Frontal cortex (tissue), 4 donors: ENCODE measurements around the gene SORCS3. TPM values are rescaled to one million over a fixed set of nuclear protein-coding genes. Genes with fewer than 3 reads are reported as not detected.
A peak's percentile ranks its signal among the peaks of the same experiment; 100 is the strongest.

Source experiments
- DNase-seq, 2 donors: peaks; one replicate each; pipeline ENCODE4 v3.0.0; 2012; ENCODE audit warnings: low spot score in 2 of 2
- FAIRE-seq: peaks from 2 replicates; lab custom pipeline; 2012; peaks lifted over from hg19 to GRCh38; lab: Jason Lieb, UNC
- total RNA-seq: library from RNA; depleted of rRNA; stranded (reverse); fragments of >200 nt; gene quantifications from one replicate; pipeline ENCODE4 v1.2.3, GENCODE V29; 2014
- donor health status: control.
- donor health status: control.
- donor health status: control.

SORCS3 gene
- total RNA-seq, 1 donor from 2014 or later: 11.4 TPM

DNA sequence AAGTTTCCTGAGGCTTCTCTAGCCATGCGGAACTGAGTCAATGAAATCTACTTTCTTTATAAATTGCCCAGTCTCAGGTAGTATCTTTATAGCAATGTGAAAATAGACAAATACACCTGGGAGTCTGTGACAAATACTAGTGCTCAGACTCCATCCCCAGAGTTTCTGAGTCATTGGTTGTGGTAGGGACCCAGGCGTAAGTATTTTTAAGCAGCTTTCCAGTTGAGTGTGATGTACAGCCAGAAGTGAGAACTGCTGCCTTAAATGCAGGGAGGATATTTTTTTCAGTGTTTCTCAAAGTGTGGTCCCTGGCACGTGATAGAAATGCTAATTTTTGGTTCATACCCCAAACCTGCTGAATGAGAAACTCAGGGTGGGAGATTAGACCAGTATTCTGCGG, 121.7 kb downstream of the SORCS3 start:
- FAIRE-seq (no peak), DNase-seq (no peak)

DNA sequence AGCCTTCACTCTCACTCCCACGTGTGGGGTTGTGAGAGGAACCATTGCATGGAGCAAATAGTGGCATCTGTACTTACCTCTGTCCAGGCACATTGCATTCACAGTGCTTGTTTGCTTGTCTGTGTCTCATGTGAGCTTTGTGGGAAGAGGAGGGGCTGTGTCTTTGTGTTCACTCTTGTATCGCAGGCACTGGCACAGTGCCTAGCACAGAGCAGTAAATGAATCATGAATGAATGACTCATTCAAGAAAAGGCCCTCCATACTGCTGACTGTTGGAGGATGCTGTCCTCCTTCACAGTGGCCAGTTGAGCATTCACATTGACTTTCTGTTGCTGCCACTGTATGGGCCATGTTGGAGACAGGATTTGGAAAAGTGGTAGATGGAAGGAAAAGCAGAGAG, 125.3 kb downstream of the SORCS3 start:
- FAIRE-seq (no peak), DNase-seq (peak in 1 of 2 donors; percentile 18)

DNA sequence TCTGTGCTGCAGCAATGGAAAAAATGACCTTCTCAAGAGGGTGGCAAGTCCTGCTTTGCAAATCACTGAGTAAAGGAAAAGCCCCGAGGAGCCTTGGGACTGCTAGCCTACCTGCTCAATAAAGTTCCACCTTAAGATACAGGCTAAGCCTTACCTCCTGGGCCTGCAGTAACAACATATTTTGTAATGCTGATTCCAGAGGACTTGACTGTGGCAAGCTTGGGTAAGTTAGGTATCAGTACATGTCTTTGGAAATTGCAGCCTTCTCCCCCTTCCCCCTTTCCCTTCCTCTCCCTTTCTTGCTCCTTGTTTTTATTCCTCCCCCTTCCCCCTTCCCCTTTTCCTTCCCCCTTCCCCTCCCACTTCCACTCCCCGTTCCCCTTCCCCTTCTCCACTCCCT, 126.2 kb downstream of the SORCS3 start:
- FAIRE-seq (no peak), DNase-seq (no peak)

DNA sequence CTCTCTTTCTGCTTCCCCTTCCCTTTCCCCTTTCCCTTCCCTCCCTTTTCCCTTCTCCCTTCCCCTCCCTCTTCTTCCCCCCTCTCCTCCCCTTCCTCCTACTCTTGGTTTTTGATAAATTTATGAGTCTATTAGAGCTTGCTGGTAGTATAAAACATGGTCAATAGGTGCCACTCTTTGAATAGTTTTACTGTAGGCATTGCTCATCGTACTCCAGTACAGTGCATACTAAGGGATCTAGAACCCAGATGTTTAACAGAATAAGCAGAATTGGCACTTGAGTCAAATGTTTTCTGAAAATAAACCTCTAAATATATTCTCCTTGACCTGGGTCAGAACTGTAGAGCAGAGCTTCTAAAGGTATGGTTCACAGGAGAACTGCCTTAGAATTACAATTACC, 126.7 kb downstream of the SORCS3 start:
- FAIRE-seq (no peak), DNase-seq (no peak)

DNA sequence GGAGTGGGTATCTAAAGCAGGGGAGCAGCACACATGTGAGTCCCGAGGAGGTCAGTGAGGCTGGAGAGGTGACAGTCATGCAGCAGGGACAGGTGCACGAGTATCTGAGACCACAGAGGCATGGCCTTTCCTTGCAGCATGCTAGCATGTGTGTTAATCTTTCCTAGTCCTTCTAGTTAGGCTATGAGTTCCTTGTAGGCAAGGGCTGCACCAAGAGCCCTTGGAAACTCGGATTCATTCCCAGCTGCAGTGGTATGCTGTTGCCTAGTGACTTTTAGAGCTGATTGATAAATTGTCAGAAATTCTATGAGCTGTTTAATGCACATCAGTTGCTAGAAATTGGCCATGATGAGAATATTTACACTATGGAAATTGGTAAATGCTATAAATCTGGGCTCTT, 132.0 kb downstream of the SORCS3 start:
- DNase-seq: no peak
- no peak for FAIRE-seq

DNA sequence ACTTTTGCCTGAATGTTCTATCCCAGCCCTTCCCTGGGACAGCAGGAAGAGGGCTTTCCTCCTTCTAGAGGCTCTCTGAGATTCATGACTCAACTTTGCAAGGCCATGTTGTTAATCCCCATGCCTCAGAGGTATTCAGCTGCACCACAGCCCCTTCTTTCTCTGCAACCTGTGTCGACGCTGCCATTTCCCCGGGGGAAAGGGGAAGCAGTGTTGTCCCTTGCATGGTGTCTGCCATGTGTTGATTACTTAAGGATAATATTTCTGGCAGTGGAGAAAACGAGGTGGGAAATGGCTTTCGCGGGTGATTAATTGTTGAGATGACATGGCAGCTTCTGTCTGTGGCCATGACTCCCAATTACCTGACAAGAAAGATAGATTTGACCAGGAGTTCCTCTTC, 133.1 kb downstream of the SORCS3 start:
- FAIRE-seq (no peak), DNase-seq (no peak)

DNA sequence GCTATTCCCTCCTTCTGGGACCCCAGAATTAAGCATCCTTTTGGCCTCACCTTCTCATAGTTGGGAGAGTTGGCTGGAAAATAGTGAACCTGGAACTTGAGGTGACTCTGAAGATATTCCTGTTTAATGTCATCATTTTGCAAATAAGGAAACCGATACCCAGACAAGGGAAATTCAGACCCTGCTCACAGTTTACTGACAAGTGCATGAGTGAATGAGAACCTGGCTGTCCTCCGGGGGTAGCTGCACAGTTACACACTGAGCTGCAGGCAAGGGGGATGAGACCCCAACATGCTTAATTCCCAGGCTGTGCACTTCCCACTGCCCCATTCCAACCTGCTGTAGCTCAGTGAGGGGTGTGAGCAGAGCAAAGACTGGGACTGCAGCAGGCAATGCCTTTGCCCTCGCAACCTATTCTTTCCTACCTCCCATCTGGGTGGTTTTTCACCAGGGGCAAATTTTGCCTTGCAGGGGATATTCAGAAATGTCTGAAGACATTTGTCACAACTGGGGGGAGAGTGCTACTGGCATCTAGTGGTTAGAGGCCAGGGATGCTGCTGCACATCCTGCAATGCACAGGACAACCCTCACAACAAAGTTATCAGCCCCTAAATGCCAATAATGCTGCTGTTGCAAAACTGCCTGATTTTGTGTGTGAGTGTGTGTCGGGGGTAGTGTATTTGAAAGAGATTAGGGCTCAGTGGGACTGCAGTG, 136.2 kb downstream of the SORCS3 start:
- no peak for FAIRE-seq
- no peak for DNase-seq

DNA sequence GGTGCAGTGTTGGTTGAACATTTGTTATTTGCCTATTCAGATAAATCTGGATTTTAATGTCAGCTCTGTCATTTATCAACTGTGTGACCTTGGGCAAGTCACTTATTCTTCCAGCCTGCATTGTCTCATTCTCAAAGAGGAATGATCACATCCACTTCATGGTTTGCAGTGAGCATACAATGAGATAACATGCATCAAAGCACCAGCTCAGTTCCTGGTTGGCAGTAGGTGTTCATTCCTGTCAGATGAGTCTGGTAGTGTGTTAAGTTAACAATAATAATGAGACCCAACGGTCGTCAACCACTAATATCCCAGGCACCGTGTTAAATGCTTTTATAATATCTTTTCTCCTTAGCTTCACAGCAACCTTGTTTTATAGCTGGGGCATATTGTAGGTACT, 137.3 kb downstream of the SORCS3 start:
- DNase-seq (no peak), FAIRE-seq (no peak)

DNA sequence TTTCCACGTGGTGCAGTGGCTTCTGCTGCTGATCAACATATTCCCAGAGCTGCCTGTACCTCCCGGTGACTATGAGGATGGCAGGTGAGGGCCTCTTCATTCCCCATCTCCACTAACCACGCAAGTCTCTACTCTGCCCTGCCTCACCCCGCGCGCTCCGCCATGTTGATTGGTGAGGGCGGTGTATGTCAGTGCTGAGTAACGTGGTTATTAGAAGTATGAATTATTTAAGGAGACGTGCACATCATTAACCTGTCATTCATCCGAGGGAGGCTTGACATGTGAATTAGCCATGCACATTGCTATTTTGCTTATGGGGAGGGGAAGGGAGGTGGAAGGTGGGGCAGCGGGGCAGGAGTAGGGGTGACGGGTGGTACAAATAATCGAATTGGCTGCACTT, 138.6 kb downstream of the SORCS3 start:
- FAIRE-seq (no peak), DNase-seq (no peak)

DNA sequence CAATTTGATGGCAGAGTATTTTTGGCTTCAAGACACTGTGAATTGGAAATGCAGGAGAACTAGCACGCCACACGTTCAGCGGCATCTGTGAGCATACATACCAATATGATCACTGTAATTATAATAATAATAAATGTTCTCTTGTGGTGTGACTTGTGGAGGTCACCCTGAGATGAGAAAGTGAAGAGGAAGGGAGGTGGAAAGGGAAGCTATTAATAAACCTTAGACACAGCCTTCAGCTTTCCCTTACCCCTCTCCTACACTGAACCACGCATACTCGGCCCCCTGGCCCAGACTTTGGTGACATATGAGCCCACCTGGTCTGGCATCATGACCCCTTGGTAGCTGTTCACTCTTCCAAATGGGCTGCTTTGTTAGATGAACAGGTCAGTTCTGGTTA, 139.1 kb downstream of the SORCS3 start:
- FAIRE-seq: no peak

DNA sequence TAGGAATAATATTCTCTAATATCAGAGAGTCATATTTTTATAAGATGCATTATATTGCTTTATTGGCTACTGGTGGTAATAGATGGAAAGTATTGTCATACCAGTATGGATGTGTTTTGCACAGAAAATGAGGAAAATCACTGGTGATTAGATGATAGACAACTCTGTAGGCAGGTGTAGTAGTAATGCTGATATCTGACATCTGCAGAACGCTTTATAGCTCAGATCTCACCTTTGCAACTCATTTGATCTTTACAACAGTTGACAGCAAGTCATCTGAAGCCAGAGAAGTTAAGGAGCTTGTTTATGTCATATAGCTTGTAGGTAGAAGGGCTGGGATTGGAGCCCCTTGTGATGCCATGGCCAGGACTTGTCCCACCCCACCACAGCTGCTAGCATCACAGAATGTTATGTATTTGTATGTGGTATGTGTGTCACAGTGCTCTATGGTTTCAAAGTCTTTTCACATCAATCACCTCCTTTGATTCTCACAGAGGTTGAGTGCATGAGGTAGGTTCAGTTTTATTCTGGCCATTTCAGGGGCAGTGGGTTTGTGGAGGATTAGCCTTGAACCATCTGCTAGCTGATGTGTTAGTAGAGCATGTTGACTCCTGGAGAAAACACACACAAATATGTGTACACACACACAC, 140.0 kb downstream of the SORCS3 start:
- FAIRE-seq (no peak), DNase-seq (no peak)

More for the DNA sequence above, 139.1 kb downstream of the SORCS3 start:
- DNase-seq: no peak

DNA sequence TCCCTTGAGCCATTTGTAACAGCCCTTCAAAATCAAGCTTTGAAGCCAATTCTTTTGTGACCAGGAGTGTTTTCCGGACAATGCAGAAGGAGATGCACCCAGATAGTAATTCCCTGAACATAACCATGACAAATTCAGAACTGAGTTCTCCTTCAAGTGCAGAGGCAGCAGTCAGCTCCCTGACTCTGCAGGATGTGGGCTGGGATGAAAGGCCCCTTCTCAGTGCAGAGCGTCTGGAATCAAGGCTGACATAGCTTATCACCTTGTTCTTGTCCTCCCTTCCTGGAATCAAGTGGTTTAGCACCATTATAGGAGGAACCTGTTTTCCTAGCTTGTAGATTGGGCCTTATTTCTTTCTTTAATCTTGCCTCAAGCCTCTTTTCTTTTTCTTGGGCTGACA, 143.4 kb downstream of the SORCS3 start:
- DNase-seq: no peak

DNA sequence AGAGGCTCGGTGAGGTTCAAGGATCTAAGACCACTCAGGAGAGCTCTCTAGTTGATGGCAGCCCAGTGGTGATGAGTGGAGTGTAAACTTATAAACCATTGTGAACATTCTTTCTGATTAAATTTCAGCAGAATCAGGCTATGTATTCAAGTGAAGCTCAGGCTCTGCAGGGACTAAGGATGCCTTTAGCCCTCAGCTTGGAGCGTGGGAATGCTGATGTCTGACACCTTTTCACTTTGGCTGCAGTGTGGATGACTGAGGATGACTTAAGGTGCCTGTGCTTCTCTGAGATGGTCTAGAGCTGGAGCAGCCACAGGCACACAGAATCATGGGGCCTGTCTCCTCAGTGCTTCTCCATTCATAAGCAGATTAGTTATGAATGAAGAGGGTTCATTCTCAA, 150.4 kb downstream of the SORCS3 start:
- no peak for DNase-seq
- FAIRE-seq: no peak

More for the DNA sequence above, 143.4 kb downstream of the SORCS3 start:
- no peak for FAIRE-seq

DNA sequence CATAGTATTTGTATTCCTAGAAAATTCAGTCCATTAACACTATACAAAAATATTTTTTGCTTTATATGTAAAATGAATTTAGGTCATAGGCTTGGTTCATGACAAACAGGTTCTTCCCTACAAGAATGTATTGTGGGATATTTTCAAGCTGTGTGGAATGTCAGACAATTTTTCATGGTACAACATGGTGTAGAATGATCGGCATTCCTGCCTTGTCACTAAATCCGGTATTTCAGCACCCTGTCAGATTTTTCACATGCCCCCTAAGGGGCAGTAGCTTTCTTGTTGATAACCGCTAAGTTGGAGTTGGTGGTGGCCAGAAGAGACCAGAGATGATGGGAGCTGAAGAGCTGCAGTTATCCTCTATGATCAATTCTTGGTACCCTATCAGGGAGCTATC, 154.3 kb downstream of the SORCS3 start:
- DNase-seq: no peak
- no peak for FAIRE-seq

DNA sequence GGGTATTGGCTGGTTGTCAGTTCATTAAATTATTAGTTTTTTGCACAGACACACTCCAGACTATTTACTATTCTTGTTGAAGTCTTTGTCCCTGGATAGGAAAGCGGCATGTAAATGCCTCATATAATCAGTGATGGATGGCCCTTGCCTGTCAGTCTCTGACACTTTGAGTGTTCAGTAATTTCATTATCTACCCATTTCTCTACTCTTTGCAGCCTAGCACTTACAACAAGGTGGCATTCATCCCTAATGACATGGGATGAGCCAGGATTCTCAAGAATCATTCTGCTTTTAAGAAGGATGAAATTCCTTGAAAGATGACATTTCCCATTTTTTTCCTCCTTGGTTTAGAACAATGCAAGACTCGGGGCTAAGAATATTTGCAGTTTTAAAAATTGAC, 155.7 kb downstream of the SORCS3 start:
- FAIRE-seq (no peak), DNase-seq (no peak)

DNA sequence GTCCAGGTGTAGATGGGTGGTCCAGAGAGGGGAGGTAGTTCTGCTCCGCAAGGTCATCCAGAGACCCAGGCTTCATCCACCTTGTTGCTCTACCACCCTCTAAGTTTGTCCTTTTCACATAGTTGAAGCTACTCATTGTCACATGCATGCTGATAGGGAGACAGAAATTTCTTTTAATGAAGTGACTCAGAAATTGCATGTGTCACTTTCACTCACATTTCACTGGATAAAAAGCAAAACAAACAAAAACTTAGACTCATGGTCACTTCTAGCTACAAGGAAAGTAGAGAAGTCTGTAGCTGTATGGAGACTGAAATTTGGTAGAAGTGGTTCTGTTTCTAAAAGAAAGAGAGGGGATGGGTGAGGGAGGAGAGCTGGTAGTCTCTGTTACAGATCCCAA, 161.9 kb downstream of the SORCS3 start:
- DNase-seq: no peak
- no peak for FAIRE-seq

DNA sequence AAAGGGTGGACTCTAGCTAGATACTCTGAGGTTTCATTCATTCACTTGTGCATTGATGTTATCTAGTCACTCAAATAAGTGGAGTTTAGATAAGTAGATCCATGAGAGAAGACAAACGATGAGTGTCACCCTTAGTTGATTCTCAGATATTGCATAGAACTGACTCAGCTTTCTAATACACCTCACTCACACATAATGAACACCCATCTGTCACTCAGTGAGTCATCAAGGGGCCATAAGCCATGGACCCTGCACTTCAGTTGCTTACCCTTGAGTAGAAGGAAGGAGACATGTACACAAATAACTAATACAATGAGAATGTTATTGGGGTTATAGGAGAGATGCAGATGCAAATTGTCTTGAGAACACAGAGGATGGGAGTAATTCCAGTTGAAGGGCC, 163.8 kb downstream of the SORCS3 start:
- no peak for FAIRE-seq

DNA sequence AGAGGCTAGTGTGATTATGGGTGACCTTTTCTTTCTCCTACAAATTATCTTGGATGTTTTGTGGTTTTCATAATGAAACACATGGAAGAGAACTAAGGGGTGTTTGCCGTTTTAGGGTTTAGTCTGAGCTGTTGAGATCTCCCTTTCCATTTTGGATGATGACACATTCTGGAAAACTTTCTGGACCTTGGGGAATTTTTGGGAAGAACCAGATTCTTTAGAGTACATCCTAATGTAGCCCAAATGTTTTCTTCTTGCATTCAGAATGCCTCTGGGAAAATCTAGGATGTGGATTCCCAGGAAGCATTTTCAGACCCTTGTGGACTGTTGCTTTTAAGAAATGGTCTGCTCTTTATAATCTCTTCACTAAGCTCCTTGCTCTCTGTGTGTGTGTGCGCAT, 165.7 kb downstream of the SORCS3 start:
- no peak for FAIRE-seq
- no peak for DNase-seq

More for the DNA sequence above, 163.8 kb downstream of the SORCS3 start:
- no peak for DNase-seq

DNA sequence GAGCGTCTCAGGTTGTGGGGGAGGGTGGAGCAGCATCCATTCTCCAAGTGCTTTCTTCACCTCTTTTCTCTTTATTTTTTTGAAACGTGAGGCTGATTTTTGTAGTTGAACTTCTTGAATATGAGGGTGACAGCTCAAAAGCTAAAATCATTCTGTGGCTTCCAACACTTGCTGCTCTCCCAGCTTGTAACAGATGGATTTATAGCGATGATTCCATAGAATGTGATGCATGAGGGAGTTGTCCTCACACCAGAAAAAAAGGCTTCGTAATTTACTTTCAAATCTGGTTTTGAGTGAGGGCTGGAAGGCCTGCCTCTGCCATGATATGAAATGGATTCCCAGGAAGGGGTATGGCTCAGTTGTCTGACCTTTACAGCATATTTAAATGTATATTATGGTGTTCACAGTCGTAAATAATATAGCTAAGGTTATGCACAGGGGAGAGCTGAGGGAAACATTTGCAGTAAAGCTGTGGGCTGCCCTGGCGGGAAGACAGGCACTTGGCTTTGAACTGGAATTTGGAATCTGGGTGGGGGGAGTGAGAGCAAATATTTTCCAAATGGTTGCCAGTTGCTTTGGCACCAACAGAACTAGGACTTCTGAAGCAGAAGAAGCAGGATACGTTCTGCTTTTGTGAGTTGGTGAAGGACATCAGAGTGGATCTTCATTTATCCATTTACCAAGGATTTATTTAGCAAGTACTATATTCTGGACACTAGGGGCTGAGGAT, 166.7 kb downstream of the SORCS3 start:
- no peak for DNase-seq
- no peak for FAIRE-seq

DNA sequence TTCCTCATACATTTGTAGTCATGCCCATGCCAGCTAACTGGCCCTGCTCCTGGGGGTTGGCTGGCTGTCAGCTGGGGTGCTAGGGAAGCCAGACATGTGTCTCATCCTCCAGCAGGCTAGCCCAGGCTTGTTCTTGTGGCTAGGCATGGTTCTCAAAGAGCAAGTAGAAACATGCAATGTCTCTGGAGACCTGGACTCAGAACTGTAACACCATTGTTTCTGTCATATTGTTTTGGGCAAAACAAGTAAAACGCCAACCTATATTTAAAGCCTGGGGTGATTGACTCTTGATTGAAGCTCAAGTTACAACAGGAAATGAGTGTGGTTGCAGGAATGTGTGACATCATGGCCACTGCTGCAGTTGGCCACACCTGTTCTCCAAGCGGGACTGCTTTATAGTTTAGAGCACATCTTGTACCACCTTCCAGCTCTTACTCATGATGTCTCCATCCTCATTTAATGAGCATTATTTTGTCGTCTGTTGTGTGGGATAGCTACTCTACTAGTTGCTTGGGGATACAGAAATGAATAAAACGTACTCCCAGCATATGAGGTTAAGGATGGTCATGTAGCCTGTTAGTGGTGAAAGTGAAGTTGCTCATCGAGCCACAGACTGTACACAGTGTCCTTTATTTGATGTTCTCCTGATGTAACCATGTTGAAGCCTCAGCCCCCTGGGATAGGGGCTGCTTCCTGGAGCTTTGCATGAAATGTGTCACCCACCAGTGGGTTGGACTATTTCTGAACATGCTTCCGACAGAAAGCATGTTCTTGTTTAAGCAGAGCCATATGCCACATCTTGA, 168.4 kb downstream of the SORCS3 start:
- DNase-seq: no peak
- FAIRE-seq: no peak
